ENCODE results near the gene PBX4. TPM values are rescaled to one million over a fixed set of nuclear protein-coding genes. Genes with fewer than 3 reads are reported as not detected.

Gene PBX4, protein sequence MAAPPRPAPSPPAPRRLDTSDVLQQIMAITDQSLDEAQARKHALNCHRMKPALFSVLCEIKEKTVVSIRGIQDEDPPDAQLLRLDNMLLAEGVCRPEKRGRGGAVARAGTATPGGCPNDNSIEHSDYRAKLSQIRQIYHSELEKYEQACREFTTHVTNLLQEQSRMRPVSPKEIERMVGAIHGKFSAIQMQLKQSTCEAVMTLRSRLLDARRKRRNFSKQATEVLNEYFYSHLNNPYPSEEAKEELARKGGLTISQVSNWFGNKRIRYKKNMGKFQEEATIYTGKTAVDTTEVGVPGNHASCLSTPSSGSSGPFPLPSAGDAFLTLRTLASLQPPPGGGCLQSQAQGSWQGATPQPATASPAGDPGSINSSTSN
- total RNA-seq = 1.6 and 2.6 TPM in 2 replicates

DNA sequence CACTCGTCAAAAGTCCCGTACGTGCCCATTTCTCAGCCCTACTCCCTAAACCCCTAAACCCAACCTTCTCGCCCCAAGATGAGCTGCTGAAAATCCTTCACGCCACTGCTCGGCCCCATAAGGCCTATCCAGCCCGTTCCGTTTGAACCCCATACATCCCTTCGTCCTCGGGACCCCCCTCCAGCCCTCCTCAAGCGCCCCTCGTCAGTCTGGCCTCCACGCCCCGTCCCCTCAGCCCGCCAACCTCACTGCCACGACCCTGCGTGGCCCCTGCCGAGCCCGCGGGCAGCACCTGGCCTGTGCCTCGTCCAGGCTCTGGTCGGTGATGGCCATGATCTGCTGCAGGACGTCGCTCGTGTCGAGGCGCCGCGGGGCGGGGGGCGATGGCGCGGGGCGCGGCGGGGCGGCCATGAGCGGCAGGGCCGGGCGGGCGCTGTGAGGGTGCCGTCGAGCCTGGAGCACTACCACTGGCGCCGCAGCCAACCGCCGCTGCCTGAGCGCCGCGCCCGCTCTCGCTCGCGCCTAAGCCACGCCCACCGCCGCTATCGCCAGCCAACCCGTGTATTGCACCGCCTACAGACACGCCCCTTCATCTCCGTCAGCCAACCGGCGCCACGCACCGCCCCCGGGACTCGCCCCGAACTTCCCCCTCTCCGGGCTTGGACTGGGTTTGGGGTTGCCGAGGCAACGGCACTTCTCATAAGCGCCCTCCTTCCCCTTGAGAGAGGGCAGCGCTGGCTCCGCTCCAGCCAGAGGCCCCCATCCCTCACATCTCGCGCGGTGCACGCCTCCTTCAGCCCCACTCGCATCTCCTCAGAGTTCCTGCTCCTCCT, at the start of gene PBX4:
PBX4 (minus strand) TSS at position 469 of the 833 bp plus-strand sequence; CDS start at position 411, 58 bp downstream.

DNA sequence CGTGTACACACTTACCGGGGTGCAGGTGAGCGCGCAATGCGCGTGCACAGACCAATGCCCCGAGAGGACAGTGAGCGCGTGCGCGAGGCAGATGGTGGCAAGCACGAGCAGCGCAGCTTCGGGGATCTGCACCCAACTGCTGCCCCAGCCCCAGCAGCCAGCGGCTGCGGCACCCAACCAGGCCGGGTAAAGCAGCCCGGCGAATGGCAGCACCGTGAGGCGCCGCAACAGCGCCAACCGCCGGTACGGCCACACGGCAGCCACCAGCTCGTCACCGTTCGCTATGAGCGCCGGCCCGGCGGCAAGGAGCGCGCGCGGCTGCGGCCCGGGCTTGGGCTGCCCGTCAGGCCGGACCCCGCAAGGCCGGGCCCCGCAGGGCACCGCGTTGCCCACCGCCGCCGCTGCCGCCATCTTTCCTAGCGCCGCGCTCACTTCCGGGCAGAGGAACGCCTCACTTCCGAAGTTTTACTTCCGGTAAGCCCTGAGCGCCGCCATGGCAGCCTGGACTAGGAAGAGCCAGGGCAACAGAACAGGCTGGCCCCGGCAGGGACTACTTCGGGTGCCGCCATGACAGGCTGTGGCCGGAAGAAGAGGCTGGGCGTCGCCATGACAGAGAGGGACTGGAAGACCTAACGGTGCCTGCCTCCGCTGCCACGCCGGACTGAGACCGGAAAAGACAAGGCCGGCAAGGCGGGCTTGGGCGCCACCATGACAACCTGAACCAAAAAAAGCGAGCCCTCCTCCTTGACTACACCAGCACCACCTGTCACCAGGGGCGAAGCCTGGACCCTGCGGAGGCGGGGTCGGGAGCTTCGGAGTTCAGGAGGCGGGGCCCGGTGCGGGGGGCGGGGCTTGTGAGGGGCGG, 45.0 kb upstream of the PBX4 start, which contains the start of gene ATP13A1:
ATP13A1 (minus strand) TSS at position 421 of the 865 bp plus-strand sequence; CDS start at position 411, 10 bp downstream.

DNA sequence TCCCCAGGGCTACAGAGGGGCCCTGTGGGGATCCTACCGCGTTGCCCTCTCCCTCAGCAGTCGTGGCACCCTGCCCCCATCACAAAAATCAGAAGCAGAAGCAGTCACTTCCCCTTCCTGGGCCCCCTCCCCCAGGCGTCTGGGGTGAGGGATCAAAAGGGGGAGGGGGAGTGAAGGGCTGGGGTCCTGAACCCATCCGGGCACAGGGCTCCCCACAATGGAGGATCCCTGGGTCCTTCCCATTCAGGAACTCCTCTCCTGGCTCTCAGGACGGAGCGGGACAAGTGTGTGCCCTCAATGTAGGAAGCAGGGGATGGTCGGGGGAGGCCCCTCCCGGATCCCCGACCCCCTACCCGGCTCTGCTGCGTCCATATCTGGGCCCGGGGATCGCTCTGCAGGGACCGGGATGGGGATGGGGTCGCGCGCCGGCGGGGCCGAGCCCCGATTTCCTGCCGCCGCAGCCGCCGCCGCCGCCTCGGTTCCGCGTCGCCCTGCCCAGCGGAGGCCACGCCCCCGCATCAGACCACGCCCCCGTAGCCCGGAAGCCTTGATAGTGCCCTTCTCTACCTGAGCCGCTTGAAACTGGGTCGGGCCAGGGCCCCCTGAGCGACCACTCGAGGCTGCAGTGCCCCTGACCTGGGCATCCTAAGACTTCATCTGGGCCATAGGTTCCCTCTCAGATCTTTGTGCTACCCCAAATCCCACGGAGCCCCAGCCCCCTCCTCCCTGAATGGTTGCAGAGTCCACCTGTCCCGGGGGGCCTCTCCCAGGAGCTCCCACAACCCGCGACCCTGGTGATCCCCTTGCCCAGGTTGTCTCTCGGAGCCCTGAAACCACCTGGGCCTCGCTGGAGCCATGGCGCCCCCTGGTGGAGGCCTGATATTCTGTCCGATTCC, 24.9 kb upstream of the PBX4 start, which contains the start of gene GMIP:
GMIP (minus strand) TSS at position 500 of the 896 bp plus-strand sequence; CDS start at position 372, 128 bp downstream.

DNA sequence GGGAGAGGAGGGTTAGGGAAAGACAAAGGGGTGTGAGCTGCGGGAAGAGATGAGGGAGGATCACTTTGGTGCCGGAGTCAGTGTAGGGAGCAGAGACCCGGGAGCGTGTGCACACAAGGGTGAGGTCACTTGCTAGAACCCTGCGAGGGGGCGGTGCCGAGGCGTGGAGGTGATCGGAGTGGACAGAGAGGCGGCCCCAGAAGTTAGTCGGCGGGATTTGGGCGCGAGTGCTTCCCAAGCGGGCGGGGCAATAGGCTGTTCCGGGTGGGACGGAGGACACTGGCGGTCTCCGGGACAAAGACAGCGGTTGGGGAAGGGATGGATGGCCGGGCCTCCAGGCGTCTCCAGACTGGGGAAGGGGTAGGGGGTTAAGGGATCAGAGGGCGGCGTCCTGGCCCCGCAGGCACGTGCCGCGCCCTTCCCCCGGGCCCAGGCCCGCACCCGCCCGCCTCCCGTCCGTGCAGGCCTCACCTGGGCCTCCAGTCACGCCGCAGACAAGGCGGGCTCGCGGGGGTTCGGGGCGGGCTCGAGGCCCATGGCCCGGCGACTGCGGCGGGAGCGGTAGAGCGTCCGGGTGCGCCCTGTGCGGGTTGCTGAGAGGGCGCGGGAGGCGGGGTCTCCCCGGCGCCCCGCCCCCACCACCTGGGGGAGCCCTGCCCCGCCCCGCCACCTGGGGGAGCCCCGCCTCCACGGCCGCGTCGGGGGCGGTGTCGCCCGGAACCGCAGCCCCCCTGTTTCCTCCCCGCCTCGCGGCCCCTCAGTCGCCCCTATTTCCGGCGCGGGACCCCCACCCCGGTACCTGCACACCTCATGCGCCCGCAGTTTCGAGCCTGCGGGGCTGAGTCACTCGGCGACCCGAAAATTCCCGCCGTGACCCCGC, 9.4 kb upstream of the PBX4 start, which contains the start of gene LPAR2:
LPAR2 (minus strand) TSS at position 600 of the 880 bp plus-strand sequence. CDS start 945 bp downstream, outside the sequence.

DNA sequence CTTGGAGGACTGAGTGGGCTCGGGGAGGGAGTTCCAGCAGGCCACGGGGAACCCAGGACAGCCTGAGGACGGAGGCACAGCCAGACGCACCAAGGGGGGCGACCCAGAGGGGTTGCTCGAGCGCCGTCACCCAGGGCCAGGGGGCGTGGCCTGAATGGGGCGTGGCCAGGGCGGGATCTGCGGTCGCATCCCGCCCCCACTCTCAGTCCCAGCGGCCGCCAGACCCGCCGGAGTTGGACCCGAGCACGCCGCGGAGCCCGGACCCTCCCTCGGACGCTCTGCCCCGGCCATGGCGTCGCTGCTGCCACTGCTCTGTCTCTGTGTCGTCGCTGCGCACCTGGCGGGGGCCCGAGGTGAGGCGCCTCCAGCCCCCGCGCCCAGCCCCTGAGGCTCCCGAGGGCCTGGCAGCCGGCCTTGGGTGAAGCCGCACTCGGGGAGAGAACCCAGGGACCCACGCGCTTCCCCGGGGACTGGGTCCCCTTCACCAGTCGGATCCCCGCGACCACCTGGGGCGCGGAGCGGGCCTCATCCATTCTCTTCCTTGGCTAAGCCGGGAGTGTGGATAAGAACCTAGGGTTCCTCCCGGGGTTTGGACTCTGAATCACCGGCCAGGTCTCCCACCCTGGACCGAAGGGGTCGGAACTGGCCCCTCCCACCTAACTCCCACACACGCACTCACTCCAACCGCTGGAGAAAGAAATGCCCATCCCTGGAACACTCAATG, 80.3 kb downstream of the PBX4 start, which contains the start of gene CILP2:
CILP2 (plus strand) TSS at position 205 of the 724 bp plus-strand sequence; CDS start at position 290, 85 bp downstream.

DNA sequence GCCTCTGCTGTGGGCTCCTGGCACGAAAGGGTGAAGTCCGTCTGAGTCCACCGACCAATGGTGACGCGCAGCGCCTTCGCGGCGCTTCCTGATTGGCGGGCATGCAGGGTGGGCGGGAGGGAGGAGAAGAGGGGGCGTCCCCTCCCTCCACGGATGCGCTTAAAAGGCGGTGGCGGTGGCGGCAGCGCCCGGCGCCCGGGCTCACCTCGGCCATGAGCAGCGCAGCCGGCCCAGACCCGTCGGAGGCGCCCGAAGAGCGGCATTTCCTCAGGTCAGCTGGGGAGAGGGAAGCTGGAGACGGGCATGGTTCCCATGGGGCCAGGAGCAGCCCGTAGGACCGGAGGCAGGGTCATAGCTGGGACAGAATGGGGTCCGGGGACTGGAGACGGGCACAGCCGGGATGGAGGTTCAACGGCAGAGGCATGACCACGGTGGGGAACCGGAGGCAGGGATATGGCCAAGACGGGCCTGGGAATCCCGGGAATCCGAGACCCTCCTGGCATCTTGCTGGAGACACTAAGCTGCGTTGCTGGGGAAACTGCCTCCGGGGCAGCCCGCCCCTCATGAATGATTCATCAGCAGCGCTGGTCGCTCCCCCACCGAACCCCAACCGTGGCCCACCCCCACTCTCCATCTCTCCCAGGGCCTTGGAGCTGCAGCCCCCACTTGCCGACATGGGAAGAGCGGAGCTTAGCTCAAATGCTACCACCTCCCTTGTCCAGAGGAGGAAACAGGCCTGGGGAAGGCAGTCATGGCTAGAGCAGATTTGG, 89.6 kb downstream of the PBX4 start, which contains the start of gene YJEFN3:
YJEFN3 (plus strand) TSS at position 191 of the 770 bp plus-strand sequence; CDS start at position 213, 22 bp downstream.

DNA sequence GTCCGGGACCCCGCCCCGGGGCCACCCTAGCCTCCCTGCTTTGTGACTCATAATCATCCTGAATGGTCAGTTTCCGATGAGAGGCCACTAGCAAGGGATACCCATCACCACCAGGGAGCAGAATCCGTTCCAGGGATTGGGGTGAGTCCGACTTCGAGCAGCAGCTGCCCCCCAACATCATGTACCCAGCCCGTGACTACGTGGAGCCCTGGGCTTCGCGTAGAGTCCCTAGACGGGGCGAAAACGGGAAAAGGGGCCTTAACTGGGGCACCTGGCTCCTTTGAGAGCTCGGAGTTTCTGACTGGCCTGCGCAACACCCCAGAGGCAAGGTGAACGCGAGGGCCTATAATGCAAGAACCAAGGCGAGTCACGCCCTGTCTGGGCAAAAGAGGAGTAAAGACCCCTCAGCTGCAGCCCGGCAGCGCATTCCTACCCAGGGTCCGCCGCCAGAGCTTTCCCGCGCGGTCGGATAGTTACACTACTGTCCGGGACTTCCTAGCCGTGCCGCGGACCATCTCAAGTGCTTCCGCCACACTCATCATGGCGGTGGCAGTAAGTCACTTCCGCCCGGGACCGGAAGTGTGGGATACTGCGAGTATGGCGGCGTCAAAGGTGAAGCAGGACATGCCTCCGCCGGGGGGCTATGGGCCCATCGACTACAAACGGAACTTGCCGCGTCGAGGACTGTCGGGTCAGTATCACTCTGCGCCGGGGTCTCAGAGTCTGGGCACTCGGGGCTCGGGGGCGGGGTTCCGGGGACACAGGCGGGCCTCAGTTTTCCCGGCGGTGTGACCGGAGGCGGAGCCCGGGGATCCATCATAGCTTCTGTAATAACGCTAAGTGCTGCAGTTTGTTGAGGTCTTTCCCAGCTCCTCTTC, 102.6 kb downstream of the PBX4 start, which contains the start of gene NDUFA13:
NDUFA13 (plus strand) TSS at position 584 of the 878 bp plus-strand sequence; CDS start at position 598, 14 bp downstream.

DNA sequence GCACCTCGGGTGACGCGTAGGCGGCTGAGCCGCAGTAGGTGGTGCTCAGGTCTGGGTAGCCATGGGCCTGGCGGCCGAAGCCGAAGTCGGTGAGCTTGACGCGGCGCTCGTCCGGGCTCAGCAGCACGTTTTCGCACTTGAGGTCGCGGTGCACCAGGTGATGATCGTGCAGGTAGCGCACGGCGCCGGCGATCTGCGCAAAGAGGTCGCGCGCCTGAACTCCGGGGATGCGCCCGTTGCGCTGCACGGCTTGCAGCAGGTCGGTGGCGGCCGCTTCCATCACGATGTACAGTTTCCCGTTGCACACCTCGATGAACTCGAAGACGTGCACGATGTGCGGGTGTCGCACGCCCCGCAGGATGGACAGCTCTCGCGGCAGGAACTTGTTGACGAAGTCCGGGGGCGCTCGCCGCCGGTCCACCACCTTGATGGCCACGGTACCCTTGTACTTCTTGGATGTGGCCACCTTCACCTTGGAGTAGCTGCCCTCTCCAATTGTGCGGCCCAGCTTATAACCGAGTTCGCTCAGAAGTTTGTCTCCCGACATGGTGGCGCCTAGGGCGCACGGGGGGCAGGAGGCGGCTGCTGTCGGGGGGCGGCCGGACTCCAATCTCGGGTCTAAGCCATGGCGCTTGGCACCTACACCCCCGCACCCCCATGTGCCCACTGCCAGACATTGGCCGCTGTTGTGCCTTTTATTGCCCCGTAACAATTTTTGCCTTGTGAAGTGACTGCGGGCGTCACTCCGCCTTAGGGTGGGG, 103.4 kb downstream of the PBX4 start, which contains the start of gene TSSK6:
TSSK6 (minus strand) TSS at position 668 of the 761 bp plus-strand sequence; CDS start at position 547, 121 bp downstream.

Other genes starting within 250 kb of the PBX4 start
- 39.9 and 51.1 TPM in 2 replicates for gene GATAD2A, start 213.0 kb downstream of the PBX4 start, total RNA-seq
- 1.1 and 1.2 TPM in 2 replicates for gene TSSK6, start 103.1 kb downstream of the PBX4 start, total RNA-seq
- 127 and 221 TPM in 2 replicates for gene NDUFA13, start 102.5 kb downstream of the PBX4 start, total RNA-seq
- 0.54 and 0.65 TPM in 2 replicates for gene YJEFN3, start 89.8 kb downstream of the PBX4 start, total RNA-seq
- gene CILP2, start 80.4 kb downstream of the PBX4 start, total RNA-seq = 0.65 and 0.91 TPM in 2 replicates
- gene LPAR2, start 9.5 kb upstream of the PBX4 start, total RNA-seq = 0.78 and 1.5 TPM in 2 replicates
- 2.5 and 5.6 TPM in 2 replicates for gene GMIP, start 25.0 kb upstream of the PBX4 start, total RNA-seq
- gene ATP13A1, start 45.0 kb upstream of the PBX4 start, total RNA-seq = 32.0 and 33.2 TPM in 2 replicates
- gene ZNF101, start 50.2 kb upstream of the PBX4 start, total RNA-seq = 9.6 and 10.1 TPM in 2 replicates
- gene ZNF14, start 114.4 kb upstream of the PBX4 start, total RNA-seq = 7.8 and 10.5 TPM in 2 replicates
- gene ZNF506, start 203.1 kb upstream of the PBX4 start, total RNA-seq = 18.2 and 33.1 TPM in 2 replicates
- 5.5 and 8.4 TPM in 2 replicates for gene ZNF253, start 247.2 kb upstream of the PBX4 start, total RNA-seq